ENCODE data around the gene ARVCF. TPM values are rescaled to one million over a fixed set of nuclear protein-coding genes. Genes with fewer than 3 reads are reported as not detected.

The ARVCF gene
- total and polyA plus RNA-seq, 9 of the 15 experiments (the other 6 are each of a cell fraction or from before 2014, with no cell fraction given) = 0.03 to 97.4 (median 15.6) TPM

DNA sequence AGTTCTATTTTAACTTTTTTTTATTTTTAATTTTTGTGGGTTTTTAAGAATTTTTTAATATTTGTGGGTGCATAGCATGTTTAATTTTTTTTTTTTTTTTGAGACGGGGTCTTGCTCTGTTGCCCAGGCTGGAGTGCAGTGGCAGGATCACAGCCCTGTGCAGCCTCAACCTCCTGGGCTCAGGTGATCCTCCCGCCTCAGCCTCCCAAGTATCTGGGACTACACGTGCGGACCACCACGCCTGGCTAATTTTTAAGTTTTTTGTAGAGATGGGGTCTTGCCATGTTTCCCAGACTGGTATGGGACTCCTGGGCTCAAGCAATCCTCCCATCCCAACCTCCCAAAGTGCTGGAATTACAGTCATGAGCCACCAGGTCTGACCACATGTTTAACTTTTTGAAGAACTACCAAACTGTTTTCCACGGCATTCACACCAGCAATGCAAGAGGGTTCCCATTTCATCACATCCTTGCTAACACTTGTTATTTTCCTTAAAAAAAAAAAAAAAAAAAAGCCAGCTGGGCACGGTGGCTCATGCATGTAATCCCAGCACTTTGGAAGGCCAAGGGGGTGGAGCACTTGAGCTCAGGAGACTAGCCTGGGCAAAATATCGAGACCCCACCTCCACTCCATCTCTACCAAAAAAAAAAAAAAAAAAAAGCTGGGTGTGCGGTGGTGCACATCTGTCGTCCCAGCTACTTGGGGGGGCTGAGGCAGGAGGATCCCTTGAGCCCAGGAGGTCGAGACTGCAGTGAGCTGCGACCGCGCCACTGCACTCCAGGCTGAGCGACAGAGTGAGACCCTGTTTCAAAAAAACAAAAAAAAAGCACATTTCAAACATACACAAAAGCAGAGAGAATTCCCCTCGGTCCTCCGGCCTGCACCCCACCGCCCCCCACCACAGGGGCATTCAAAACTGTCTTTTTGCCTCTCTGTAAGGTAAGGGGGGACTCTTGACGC lies 58.3 kb downstream of the ARVCF start (continued):
- TF ChIP-seq, protein P1, sequence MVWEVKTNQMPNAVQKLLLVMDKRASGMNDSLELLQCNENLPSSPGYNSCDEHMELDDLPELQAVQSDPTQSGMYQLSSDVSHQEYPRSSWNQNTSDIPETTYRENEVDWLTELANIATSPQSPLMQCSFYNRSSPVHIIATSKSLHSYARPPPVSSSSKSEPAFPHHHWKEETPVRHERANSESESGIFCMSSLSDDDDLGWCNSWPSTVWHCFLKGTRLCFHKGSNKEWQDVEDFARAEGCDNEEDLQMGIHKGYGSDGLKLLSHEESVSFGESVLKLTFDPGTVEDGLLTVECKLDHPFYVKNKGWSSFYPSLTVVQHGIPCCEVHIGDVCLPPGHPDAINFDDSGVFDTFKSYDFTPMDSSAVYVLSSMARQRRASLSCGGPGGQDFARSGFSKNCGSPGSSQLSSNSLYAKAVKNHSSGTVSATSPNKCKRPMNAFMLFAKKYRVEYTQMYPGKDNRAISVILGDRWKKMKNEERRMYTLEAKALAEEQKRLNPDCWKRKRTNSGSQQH (CRISPR knock-in tag; IDR thresholded peaks at IDR 0.05) = 0 out of 2 replicates have a peak, but pooled peaks have one; percentile 17

DNA sequence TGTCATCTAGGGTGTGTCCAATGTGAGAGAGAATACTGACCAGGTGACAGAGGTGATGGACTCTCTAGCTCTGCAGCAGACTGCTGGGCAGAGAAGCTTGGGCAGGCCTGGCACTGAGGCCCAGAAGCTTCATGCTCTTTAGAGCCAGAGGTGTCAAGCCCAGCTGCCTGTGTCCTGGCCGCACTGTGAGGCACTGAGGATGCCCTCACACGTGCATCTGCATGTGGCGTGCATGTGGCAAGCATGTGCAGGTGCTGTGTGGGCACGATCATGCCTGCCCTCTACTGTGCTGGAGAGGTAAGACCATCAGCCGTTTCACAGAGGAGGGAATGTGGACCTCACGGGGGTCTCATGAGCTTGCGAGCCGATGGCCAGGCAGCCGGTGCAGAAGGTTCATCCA lies 59.2 kb downstream of the ARVCF start:
- no peak overlapping the region for H3K4me3 ChIP-seq
- in situ Hi-C loops (cut with MboI) = no loop called here
- DNase-seq (ENCODE audit: extremely low read depth in 1 of 4, low spot score in 3 of 4) (no peak), FAIRE-seq (no peak), ATAC-seq (no peak)
- H3K27me3 ChIP-seq (ENCODE audit: control insufficient read depth in 2 of 2, insufficient read depth in 2 of 2, low read length in 2 of 2) = no peaks in the 10 kb centered on the region
- H3K27ac ChIP-seq (ENCODE audit: extremely low read depth, low read depth, low read length) = no peak overlapping the region
- peak overlapping the region in 1 of 2 experiments; percentile 56; a peak in 2 of 4 replicates for H3K9ac ChIP-seq (ENCODE audit: insufficient read depth in 1 of 2, low read depth in 2 of 2, low read length in 2 of 2)
- peaks cover 22 to 70% of the 10 kb centered on the region in 2 experiments for H3K4me1 ChIP-seq (replicated peaks in 1 of 2; ENCODE audit: control insufficient read depth in 2 of 2, insufficient read depth in 2 of 2, low read length in 2 of 2)
- intact Hi-C loops (cut with micrococcal nuclease) = no loop called here
- CTCF ChIA-PET (ENCODE audit: low intra/inter-chr PET ratio) = interaction anchor here (0.6 kb wide), 1 partner anchor 226 kb away, joined by 3 read pairs; no protein-coding TSS in a partner anchor
- H3K9me1 ChIP-seq (ENCODE audit: control insufficient read depth, insufficient read depth, low read length) = peaks cover 13% of the 10 kb centered on the region
- peaks cover 20% of the 10 kb centered on the region; the same call in 2 of the 3 replicates for H3K36me3 ChIP-seq (ENCODE audit: control insufficient read depth, insufficient read depth, low read length)
- POLR2A ChIA-PET = interaction anchor here (0.6 to 2.0 kb wide), 12 partner anchors 8 to 465 kb away, joined by 3 to 11 read pairs (median 3); partner anchors contain the start of genes COMT, TANGO2 and TXNRD2
- no TSS peak for BruUV-seq (replicated peaks)
- H4K20me1 ChIP-seq (replicated peaks; ENCODE audit: control insufficient read depth, insufficient read depth, low read length) = peaks cover 43% of the 10 kb centered on the region
- H3K4me2 ChIP-seq (ENCODE audit: insufficient read depth, low read length) = no peak overlapping the region
- H3K9me3 ChIP-seq (replicated peaks; ENCODE audit: control insufficient read depth, insufficient read depth, low read depth, low read length) = no peaks in the 10 kb centered on the region
- WGBS (ENCODE audit: insufficient coverage, low coverage, missing lambda C conversion rate) = 87% methylated on average over 9 of the region's 9 CpGs
- peaks cover 14% of the 10 kb centered on the region; the same call in 1 of the 3 replicates for H3K79me2 ChIP-seq (ENCODE audit: control insufficient read depth, insufficient read depth, low read length)
- no peak overlapping the region for H2AFZ ChIP-seq (ENCODE audit: low read depth, low read length)
- TF ChIP-seq LARP7 (IDR thresholded peaks at IDR 0.05) = no peak
- no peak for TF ChIP-seq FOXK2 (conservative IDR thresholded peaks at IDR 0.05 in 1 of 2, IDR thresholded peaks at IDR 0.05 in 1 of 2; ENCODE audit: low read depth in 2 of 2)
- TF ChIP-seq, protein P2, sequence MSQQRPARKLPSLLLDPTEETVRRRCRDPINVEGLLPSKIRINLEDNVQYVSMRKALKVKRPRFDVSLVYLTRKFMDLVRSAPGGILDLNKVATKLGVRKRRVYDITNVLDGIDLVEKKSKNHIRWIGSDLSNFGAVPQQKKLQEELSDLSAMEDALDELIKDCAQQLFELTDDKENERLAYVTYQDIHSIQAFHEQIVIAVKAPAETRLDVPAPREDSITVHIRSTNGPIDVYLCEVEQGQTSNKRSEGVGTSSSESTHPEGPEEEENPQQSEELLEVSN (IDR thresholded peaks at IDR 0.05; ENCODE audit: borderline replicate concordance in 1 of 2, extremely low read depth in 1 of 2, insufficient read depth in 1 of 2, insufficient read length in 1 of 2, low read depth in 1 of 2, low read length in 1 of 2, poor library complexity in 1 of 2, severe bottlenecking in 1 of 2) = peak; percentile 34 to 47
- TF ChIP-seq YY1 (IDR thresholded peaks at IDR 0.05; ENCODE audit: borderline replicate concordance in 1 of 3, control insufficient read depth in 1 of 3, extremely low read depth in 1 of 3, insufficient read depth in 3 of 3, insufficient read length in 1 of 3, insufficient replicate concordance in 2 of 3, low read depth in 1 of 3, low read length in 2 of 3) = peak in 1 of 3 experiments; percentile 7
- TF ChIP-seq, protein P3, sequence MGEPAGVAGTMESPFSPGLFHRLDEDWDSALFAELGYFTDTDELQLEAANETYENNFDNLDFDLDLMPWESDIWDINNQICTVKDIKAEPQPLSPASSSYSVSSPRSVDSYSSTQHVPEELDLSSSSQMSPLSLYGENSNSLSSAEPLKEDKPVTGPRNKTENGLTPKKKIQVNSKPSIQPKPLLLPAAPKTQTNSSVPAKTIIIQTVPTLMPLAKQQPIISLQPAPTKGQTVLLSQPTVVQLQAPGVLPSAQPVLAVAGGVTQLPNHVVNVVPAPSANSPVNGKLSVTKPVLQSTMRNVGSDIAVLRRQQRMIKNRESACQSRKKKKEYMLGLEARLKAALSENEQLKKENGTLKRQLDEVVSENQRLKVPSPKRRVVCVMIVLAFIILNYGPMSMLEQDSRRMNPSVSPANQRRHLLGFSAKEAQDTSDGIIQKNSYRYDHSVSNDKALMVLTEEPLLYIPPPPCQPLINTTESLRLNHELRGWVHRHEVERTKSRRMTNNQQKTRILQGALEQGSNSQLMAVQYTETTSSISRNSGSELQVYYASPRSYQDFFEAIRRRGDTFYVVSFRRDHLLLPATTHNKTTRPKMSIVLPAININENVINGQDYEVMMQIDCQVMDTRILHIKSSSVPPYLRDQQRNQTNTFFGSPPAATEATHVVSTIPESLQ (CRISPR knock-in tag; IDR thresholded peaks at IDR 0.05) = no peak

All from K562 (cell line).